ENCODE results near the gene FBXO40.
A peak's percentile ranks its signal among the peaks of the same experiment; 100 is the strongest.

The FBXO40 gene

GRCh38 chr3:121592856-121593702 is at the start of gene FBXO40:
Gene FBXO40 (plus strand): TSS chr3:121593379. CDS start chr3:121620576, 27,197 bp downstream.
- FAIRE-seq (peak; percentile 72), DNase-seq (ENCODE audit: insufficient read length, low spot score) (no peak)
- no peak for TF ChIP-seq CTCF (IDR thresholded peaks at IDR 0.05; ENCODE audit: insufficient read depth, missing control alignments)

- FAIRE-seq, result no peak
Measured at GRCh38 chr3:121545049-121545573, 48.1 kb upstream of the FBXO40 start.

GRCh38 chr3:121545574-121546455 is 47.4 kb upstream of the FBXO40 start, which contains the start of gene POLQ:
Gene POLQ (minus strand): TSS chr3:121545988. CDS start chr3:121545877, 111 bp downstream.
- TF ChIP-seq CTCF (IDR thresholded peaks at IDR 0.05; ENCODE audit: insufficient read depth, missing control alignments), result no peak
- peak; percentile 29 for FAIRE-seq

More at GRCh38 chr3:121545049-121545573, 48.1 kb upstream of the FBXO40 start:
- no peak for TF ChIP-seq CTCF (IDR thresholded peaks at IDR 0.05; ENCODE audit: insufficient read depth, missing control alignments)
- DNase-seq (ENCODE audit: insufficient read length, low spot score), result no peak

GRCh38 chr3:121552379-121552778 is 40.8 kb upstream of the FBXO40 start:
- DNase-seq (ENCODE audit: insufficient read length, low spot score) (no peak), FAIRE-seq (no peak)
- TF ChIP-seq CTCF (IDR thresholded peaks at IDR 0.05; ENCODE audit: insufficient read depth, missing control alignments), result no peak

More at GRCh38 chr3:121545574-121546455, 47.4 kb upstream of the FBXO40 start, which contains the start of gene POLQ:
- DNase-seq (ENCODE audit: insufficient read length, low spot score), result peak; percentile 70

- no peak for TF ChIP-seq CTCF (IDR thresholded peaks at IDR 0.05; ENCODE audit: insufficient read depth, missing control alignments)
- DNase-seq (ENCODE audit: insufficient read length, low spot score) (no peak), FAIRE-seq (no peak)
Measured at GRCh38 chr3:121552797-121553196, 40.4 kb upstream of the FBXO40 start.

- no peak for TF ChIP-seq CTCF (IDR thresholded peaks at IDR 0.05; ENCODE audit: insufficient read depth, missing control alignments)
- no peak for DNase-seq (ENCODE audit: insufficient read length, low spot score)
- FAIRE-seq, result no peak
Measured at GRCh38 chr3:121557426-121557934, 35.7 kb upstream of the FBXO40 start.

Data from D721Med (cell line).